Esophagus squamous epithelium (tissue), 4 donors: Measurements from ENCODE around the gene CETN1.

ENCODE experiments used
- CTCF ChIP-seq, 6 experiments: fragments of 450-650 bp in 4 of 6; fragments of 200-600 bp in 2 of 6; sonication (generic) in 2 of 6; IDR thresholded peaks; one replicate each; pipeline ENCODE4 v1.5.1; 2016 to 2019; ENCODE audit warnings: antibody characterized with exemption in 6 of 6, mild to moderate bottlenecking in 4 of 6, moderate library complexity in 4 of 6
- POLR2A ChIP-seq, 4 donors: fragments of 450-650 bp; IDR thresholded peaks; one replicate each; pipeline ENCODE4 v1.6.1; 2017; ENCODE audit warnings: antibody characterized with exemption in 4 of 4, mild to moderate bottlenecking in 4 of 4, moderate library complexity in 3 of 4

GRCh38 chr18:610214-610928, 30.2 kb downstream of the CETN1 start:
- TF ChIP-seq CTCF (IDR thresholded peaks at IDR 0.05) (no peak), POLR2A (IDR thresholded peaks at IDR 0.05) (no peak)
